HG03439 (cell line): ENCODE results near the gene TPRG1.

Experiments
- ATAC-seq: cut with Tn5 transposase; IDR thresholded peaks from one replicate; pipeline ENCODE4 v1.9.1; 2021; ENCODE audit warnings: mild to moderate bottlenecking, moderate library complexity; ENCODE audit not compliant: unreplicated experiment

The TPRG1 gene

GRCh38 chr3:189349772-189350171, 178.0 kb downstream of the TPRG1 start:
- no peak for ATAC-seq

GRCh38 chr3:189353318-189353965, 181.7 kb downstream of the TPRG1 start:
- ATAC-seq: no peak

- ATAC-seq: no peak
Measured at GRCh38 chr3:189353988-189354889, 182.5 kb downstream of the TPRG1 start.

- no peak for ATAC-seq
Measured at GRCh38 chr3:189355115-189355480, 183.3 kb downstream of the TPRG1 start.

- no peak for ATAC-seq
Measured at GRCh38 chr3:189355481-189356201, 183.9 kb downstream of the TPRG1 start.

GRCh38 chr3:189360291-189360690, 188.5 kb downstream of the TPRG1 start:
- ATAC-seq: no peak

- ATAC-seq: no peak
Measured at GRCh38 chr3:189361103-189361835, 189.5 kb downstream of the TPRG1 start.

GRCh38 chr3:189363590-189364255, 192.0 kb downstream of the TPRG1 start:
- ATAC-seq: no peak

GRCh38 chr3:189365609-189366564, 194.1 kb downstream of the TPRG1 start:
- no peak for ATAC-seq

GRCh38 chr3:189368384-189368783, 196.6 kb downstream of the TPRG1 start:
- ATAC-seq: no peak

GRCh38 chr3:189369636-189370035, 197.9 kb downstream of the TPRG1 start:
- no peak for ATAC-seq

- ATAC-seq: no peak
Measured at GRCh38 chr3:189372243-189372642, 200.5 kb downstream of the TPRG1 start.
